HEK293 (cell line): Measurements from ENCODE around the gene TMEM92.
A peak's percentile ranks its signal among the peaks of the same experiment; 100 is the strongest.
"Not testable (repeated sequence)": the region's sequence is repeated elsewhere in the genome, so short reads cannot be mapped to it uniquely, and the experiment has no call there.

Experiments used
- CTCF ChIA-PET: fragments of 350-600 bp; formaldehyde crosslinking; extraction: SDS; loops from one replicate; lab custom pipeline; 2021; ENCODE audit warnings: antibody characterized with exemption; lab: Yijun Ruan, JAX
- POLR2A ChIA-PET: fragments of 300-600 bp; formaldehyde crosslinking; extraction: SDS; loops from one replicate; lab custom pipeline; 2020; ENCODE audit warnings: antibody characterized with exemption, inconsistent platforms; lab: Yijun Ruan, JAX
- H3K27ac ChIP-seq: fragments of 200-500 bp; sonication (Bioruptor generic); 2 replicates; pipeline ENCODE4 v1.5.1; 2014; ENCODE audit warnings: low read depth, low read length, control low read depth, inconsistent platforms; ENCODE audit errors: extremely low read depth
- H3K36me3 ChIP-seq, 2 experiments: fragments of 200-500 bp in 1 of 2; sonication (Bioruptor generic) in 1 of 2; 1 replicate in 1 of 2; 2 replicates in 1 of 2; pipeline ENCODE4 v1.5.1; 2014 to 2017; ENCODE audit warnings: inconsistent platforms in 2 of 2, low read length in 2 of 2; ENCODE audit not compliant: control insufficient read depth in 2 of 2, insufficient read depth in 1 of 2
- H3K4me1 ChIP-seq: fragments of 200-500 bp; sonication (Bioruptor generic); 2 replicates; pipeline ENCODE4 v1.5.1; 2014; ENCODE audit warnings: mild to moderate bottlenecking, low read length, inconsistent platforms; ENCODE audit not compliant: control insufficient read depth, insufficient read depth
- H3K4me3 ChIP-seq: 2 replicates; pipeline ENCODE4 v1.5.1; 2011; ENCODE audit warnings: low read depth, mild to moderate bottlenecking, control low read depth, low read length, moderate library complexity
- H3K9me3 ChIP-seq: fragments of 200-500 bp; sonication (Bioruptor generic); 2 replicates; pipeline ENCODE4 v1.5.1; 2014; ENCODE audit warnings: low read depth, low read length, inconsistent platforms; ENCODE audit not compliant: control insufficient read depth, insufficient read depth
- EGR2 ChIP-seq: fragments of 450-650 bp; formaldehyde crosslinking; IDR thresholded peaks from 2 replicates; pipeline ENCODE4 v1.5.1; 2016; ENCODE audit warnings: low read depth, missing biosample characterization, missing genetic modification characterization
- GLI4 ChIP-seq: fragments of 450-650 bp; formaldehyde crosslinking; IDR thresholded peaks from 2 replicates; pipeline ENCODE4 v1.5.1; 2016; ENCODE audit warnings: missing biosample characterization, missing genetic modification characterization
- KLF10 ChIP-seq: fragments of 450-650 bp; IDR thresholded peaks from 2 replicates; pipeline ENCODE4 v1.5.1; 2018; ENCODE audit warnings: missing biosample characterization, mild to moderate bottlenecking, missing genetic modification characterization
- SCRT1 ChIP-seq: fragments of 450-650 bp; formaldehyde crosslinking; IDR thresholded peaks from 2 replicates; pipeline ENCODE4 v1.5.1; 2016; ENCODE audit warnings: missing biosample characterization, missing genetic modification characterization, borderline replicate concordance
- ZBTB1 ChIP-seq: fragments of 450-650 bp; formaldehyde crosslinking; IDR thresholded peaks from 2 replicates; pipeline ENCODE4 v1.5.1; 2016; ENCODE audit warnings: missing biosample characterization, missing genetic modification characterization
- ZBTB26 ChIP-seq: fragments of 450-650 bp; formaldehyde crosslinking; optimal IDR thresholded peaks from 2 replicates; pipeline ENCODE3; 2016; ENCODE audit warnings: missing biosample characterization, mild to moderate bottlenecking, missing genetic modification characterization
- ZFHX2 ChIP-seq: fragments of 450-650 bp; formaldehyde crosslinking; conservative IDR thresholded peaks from 2 replicates; pipeline ENCODE4 v1.5.1; 2016; ENCODE audit warnings: missing biosample characterization, missing genetic modification characterization
- ZNF140 ChIP-seq: fragments of 450-650 bp; formaldehyde crosslinking; IDR thresholded peaks from 2 replicates; pipeline ENCODE4 v1.5.1; 2016; ENCODE audit warnings: missing biosample characterization, missing genetic modification characterization
- ZNF175 ChIP-seq: fragments of 450-650 bp; formaldehyde crosslinking; IDR thresholded peaks from 2 replicates; pipeline ENCODE4 v1.5.1; 2016; ENCODE audit warnings: missing biosample characterization, missing genetic modification characterization
- ZNF214 ChIP-seq: fragments of 450-650 bp; formaldehyde crosslinking; IDR thresholded peaks from 2 replicates; pipeline ENCODE4 v1.5.1; 2017; ENCODE audit warnings: missing biosample characterization, mild to moderate bottlenecking, missing genetic modification characterization, borderline replicate concordance
- ZNF248 ChIP-seq: fragments of 450-650 bp; formaldehyde crosslinking; IDR thresholded peaks from 2 replicates; pipeline ENCODE4 v1.5.1; 2017; ENCODE audit warnings: missing biosample characterization, missing genetic modification characterization
- ZNF366 ChIP-seq: fragments of 450-650 bp; formaldehyde crosslinking; conservative IDR thresholded peaks from 2 replicates; pipeline ENCODE4 v1.5.1; 2016; ENCODE audit warnings: missing biosample characterization, missing genetic modification characterization
- ZNF398 ChIP-seq: fragments of 450-650 bp; formaldehyde crosslinking; IDR thresholded peaks from 2 replicates; pipeline ENCODE4 v1.5.1; 2017; ENCODE audit warnings: missing biosample characterization, missing genetic modification characterization
- ZNF549 ChIP-seq: fragments of 450-650 bp; IDR thresholded peaks from 2 replicates; pipeline ENCODE4 v1.5.1; 2018; ENCODE audit warnings: missing biosample characterization, missing genetic modification characterization, mild to moderate bottlenecking, inconsistent platforms, moderate library complexity
- ZNF692 ChIP-seq: fragments of 450-650 bp; formaldehyde crosslinking; IDR thresholded peaks from 2 replicates; pipeline ENCODE4 v1.5.1; 2016; ENCODE audit warnings: missing biosample characterization, missing genetic modification characterization
- ZNF791 ChIP-seq: fragments of 450-650 bp; formaldehyde crosslinking; IDR thresholded peaks from 2 replicates; pipeline ENCODE4 v1.5.1; 2016; ENCODE audit warnings: missing biosample characterization, missing genetic modification characterization

The TMEM92 gene

DNA sequence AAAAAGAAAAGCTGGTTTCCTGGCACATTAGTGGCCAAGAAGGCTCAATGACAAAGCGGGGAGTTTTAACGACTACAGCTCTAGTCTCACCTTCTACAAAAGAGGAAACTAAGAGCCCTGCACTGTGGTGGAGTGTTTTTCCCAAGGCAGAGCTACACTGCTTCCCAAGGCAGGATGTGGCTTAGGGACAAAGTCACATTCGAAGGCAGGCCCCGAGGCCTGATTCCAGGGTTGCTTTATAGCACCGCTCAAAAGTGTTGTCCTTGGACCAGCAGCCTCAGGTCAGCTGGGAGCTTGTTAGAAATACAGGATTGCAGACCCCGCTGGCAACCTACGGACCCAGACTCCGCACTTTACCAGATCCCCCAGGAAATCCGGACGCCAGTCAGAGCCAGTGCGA lies 23.8 kb downstream of the TMEM92 start:
- Histone ChIP-seq H3K4me3 (no peak overlapping the region), H3K36me3 (no peaks in the 10 kb centered on the region)
- TF ChIP-seq ZBTB26 (no peak), ZNF791 (tag by site-specific recombination) (no peak), ZNF549 (tag by site-specific recombination) (no peak), ZNF248 (no peak), ZNF214 (tag by site-specific recombination) (no peak), GLI4 (tag by site-specific recombination) (no peak), ZNF175 (no peak), ZNF692 (tag by site-specific recombination) (no peak), SCRT1 (tag by site-specific recombination) (no peak), ZNF398 (tag by site-specific recombination) (no peak), ZNF140 (no peak), KLF10 (no peak)
- TF ChIP-seq, all 188 proteins: peak for 0
- Histone ChIP-seq H3K27ac (no peak overlapping the region), H3K4me1 (no peaks in the 10 kb centered on the region), H3K9me3 (no peaks in the 10 kb centered on the region)
- CTCF ChIA-PET = interaction anchor here (0.6 to 14.8 kb wide), 35 partner anchors 8 to 236 kb away, joined by 3 to 308 read pairs (median 6); partner anchors contain the start of genes COL1A1, PDK2, SGCA and TMEM92
- POLR2A ChIA-PET = interaction anchor here (0.9 kb wide), 1 partner anchor 204 kb away, joined by 3 read pairs; no protein-coding TSS in a partner anchor

- ChIA-PET CTCF (interaction anchor here (0.8 to 14.8 kb wide), 7 partner anchors 12 to 206 kb away, joined by 3 to 308 read pairs (median 10); partner anchors contain the start of genes COL1A1, SGCA and TMEM92), POLR2A (no interaction called here)
- no peaks in the 10 kb centered on the region for H3K4me1 ChIP-seq
- no peak overlapping the region for H3K4me3 ChIP-seq
- TF ChIP-seq ZBTB1 (no peak), EGR2 (peak; percentile 67; the same call in 1 of the 2 replicates), ZFHX2 (tag by site-specific recombination) (peak; percentile 44)
- no peaks in the 10 kb centered on the region for H3K36me3 ChIP-seq
- no peaks in the 10 kb centered on the region for H3K9me3 ChIP-seq
- H3K27ac ChIP-seq = no peak overlapping the region
Measured at GRCh38 chr17:50299776-50300175, 25.5 kb downstream of the TMEM92 start.

GRCh38 chr17:50300824-50301223 lies 26.6 kb downstream of the TMEM92 start:
- H3K36me3 ChIP-seq, H3K27ac ChIP-seq, H3K4me3 ChIP-seq, H3K4me1 ChIP-seq, H3K9me3 ChIP-seq: not testable (repeated sequence)
- TF ChIP-seq ZNF366 (tag by site-specific recombination) = peak; percentile 85
- ChIA-PET POLR2A (interaction anchor here (0.6 kb wide), 1 partner anchor 149 kb away, joined by 3 read pairs; no protein-coding TSS in a partner anchor), CTCF (interaction anchor here (0.7 to 14.8 kb wide), 8 partner anchors 18 to 207 kb away, joined by 3 to 308 read pairs (median 5); partner anchors contain the start of genes COL1A1 and SGCA)
